Hepatocyte (in vitro differentiated cells): Measurements from ENCODE around the gene SIVA1. TPM values are rescaled to one million over a fixed set of nuclear protein-coding genes. Genes with fewer than 3 reads are reported as not detected.

ENCODE experiments used
- DNase-seq: peaks from one replicate; pipeline ENCODE4 v3.0.0-alpha.2; 2016; ENCODE audit warnings: low spot score
- H2AFZ ChIP-seq: fragments of 200-600 bp; sonication (generic); 2 replicates; pipeline ENCODE4 v1.6.0; 2016; ENCODE audit warnings: antibody characterized with exemption, mild to moderate bottlenecking
- H3K27ac ChIP-seq: fragments of 200-600 bp; sonication (generic); 2 replicates; pipeline ENCODE4 v1.5.1; 2016; ENCODE audit warnings: mild to moderate bottlenecking
- H3K27me3 ChIP-seq: fragments of 200-600 bp; sonication (generic); 2 replicates; pipeline ENCODE4 v1.6.1; 2016
- H3K36me3 ChIP-seq: fragments of 200-600 bp; sonication (generic); replicated peaks from 2 replicates; pipeline ENCODE4 v1.5.1; 2016; ENCODE audit warnings: low read depth; ENCODE audit not compliant: insufficient read depth
- H3K4me1 ChIP-seq: fragments of 200-600 bp; sonication (generic); 2 replicates; pipeline ENCODE4 v1.5.1; 2016; ENCODE audit warnings: mild to moderate bottlenecking, moderate library complexity; ENCODE audit not compliant: insufficient read depth
- H3K4me2 ChIP-seq: fragments of 200-600 bp; sonication (generic); 2 replicates; pipeline ENCODE4 v1.6.0; 2016
- H3K4me3 ChIP-seq: fragments of 200-600 bp; sonication (generic); 2 replicates; pipeline ENCODE4 v1.5.1; 2016; ENCODE audit warnings: mild to moderate bottlenecking
- H3K79me2 ChIP-seq: fragments of 200-600 bp; sonication (generic); 2 replicates; pipeline ENCODE4 v1.6.0; 2017; ENCODE audit warnings: mild to moderate bottlenecking
- H3K9me2 ChIP-seq: fragments of 200-600 bp; sonication (generic); replicated peaks from 2 replicates; pipeline ENCODE4 v1.6.0; 2017; ENCODE audit warnings: mild to moderate bottlenecking; ENCODE audit not compliant: insufficient read depth
- H3K9me3 ChIP-seq: fragments of 200-600 bp; sonication (generic); 2 replicates; pipeline ENCODE4 v1.5.1; 2016; ENCODE audit warnings: low read depth, mild to moderate bottlenecking
- H4K20me1 ChIP-seq: fragments of 200-600 bp; sonication (generic); 2 replicates; pipeline ENCODE4 v1.6.0; 2016; ENCODE audit warnings: mild to moderate bottlenecking; ENCODE audit not compliant: insufficient read depth, poor library complexity, severe bottlenecking
- CTCF ChIP-seq: fragments of 200-600 bp; sonication (generic); IDR thresholded peaks from 2 replicates; pipeline ENCODE4 v1.5.1; 2016; ENCODE audit warnings: antibody characterized with exemption, mild to moderate bottlenecking; ENCODE audit not compliant: poor library complexity
- EZH2 ChIP-seq: fragments of 200-600 bp; sonication (generic); IDR thresholded peaks from 2 replicates; pipeline ENCODE4 v1.6.1; 2016; ENCODE audit warnings: antibody characterized with exemption, mild to moderate bottlenecking, borderline replicate concordance
- EZH2phosphoT487 ChIP-seq: fragments of 200-600 bp; sonication (generic); IDR thresholded peaks from one replicate; pipeline ENCODE4 v1.6.1; 2018; ENCODE audit warnings: antibody characterized with exemption, mild to moderate bottlenecking, low read depth, moderate library complexity; ENCODE audit not compliant: unreplicated experiment, severe bottlenecking
- WGBS: methylation state at CpG from one replicate; pipeline ENCODE4 v1.1.6; 2016; ENCODE audit warnings: low lambda C conversion rate; ENCODE audit errors: missing lambda C conversion rate; 5-methylcytosine and 5-hydroxymethylcytosine counted together
- polyA plus RNA-seq: library from polyadenylated mRNA; unstranded; fragments of >200 nt; fragmentation: Nextera tagmentation; extraction: Ambion mirVana; gene quantifications from 2 replicates; pipeline ENCODE4 v1.2.1, GENCODE V29; 2016
- total RNA-seq: library from RNA; depleted of rRNA; stranded (reverse); fragments of >200 nt; gene quantifications from 2 replicates; pipeline ENCODE4 v1.2.3, GENCODE V29; 2014

Gene SIVA1
- total and polyA plus RNA-seq, 2 experiments from 2014 or later: 149 to 163 TPM

- H3K27me3 ChIP-seq: no peaks in the 10 kb centered on the region
- no peaks in the 10 kb centered on the region for H3K79me2 ChIP-seq
- no peaks in the 10 kb centered on the region for H3K9me3 ChIP-seq
- no peaks in the 10 kb centered on the region for H3K9me2 ChIP-seq
- no peaks in the 10 kb centered on the region for H4K20me1 ChIP-seq
- no peak overlapping the region for H3K4me2 ChIP-seq
- no peaks in the 10 kb centered on the region for H3K36me3 ChIP-seq
- H2AFZ ChIP-seq: no peak overlapping the region
- peaks cover 1% of the 10 kb centered on the region for H3K4me1 ChIP-seq
- no peak overlapping the region for H3K4me3 ChIP-seq
- no peak for DNase-seq
- no peak overlapping the region for H3K27ac ChIP-seq
- WGBS: 92% methylated on average over 33 of the region's 46 CpGs
- TF ChIP-seq EZH2 (no peak), EZH2phosphoT487 (no peak), CTCF (no peak)
These were observed 20.8 kb downstream of the SIVA1 start for GRCh38 chr14:104773505-104774452.

- 86% methylated on average over 11 of the region's 20 CpGs for WGBS
- Histone ChIP-seq H3K9me3 (no peaks in the 10 kb centered on the region), H3K4me1 (no peaks in the 10 kb centered on the region), H3K36me3 (no peaks in the 10 kb centered on the region), H3K79me2 (no peaks in the 10 kb centered on the region), H3K27me3 (no peaks in the 10 kb centered on the region), H4K20me1 (no peaks in the 10 kb centered on the region), H2AFZ (no peak overlapping the region), H3K9me2 (no peaks in the 10 kb centered on the region), H3K4me3 (no peak overlapping the region), H3K27ac (no peak overlapping the region), H3K4me2 (no peak overlapping the region)
- TF ChIP-seq EZH2phosphoT487: no peak
- TF ChIP-seq EZH2: no peak
- TF ChIP-seq CTCF: no peak
- DNase-seq: no peak
These were observed 21.6 kb downstream of the SIVA1 start for GRCh38 chr14:104774453-104775072.

- Histone ChIP-seq H3K9me3 (no peaks in the 10 kb centered on the region), H3K4me3 (no peak overlapping the region), H2AFZ (no peak overlapping the region), H3K79me2 (no peaks in the 10 kb centered on the region), H3K36me3 (no peaks in the 10 kb centered on the region), H3K27me3 (no peaks in the 10 kb centered on the region), H3K9me2 (no peaks in the 10 kb centered on the region), H3K4me2 (no peak overlapping the region), H4K20me1 (no peaks in the 10 kb centered on the region), H3K27ac (no peak overlapping the region), H3K4me1 (no peaks in the 10 kb centered on the region)
- no peak for TF ChIP-seq EZH2
- no peak for TF ChIP-seq EZH2phosphoT487
- TF ChIP-seq CTCF: no peak
- no peak for DNase-seq
- WGBS: 97% methylated on average over 13 of the region's 13 CpGs
These were observed 22.1 kb downstream of the SIVA1 start for GRCh38 chr14:104775073-104775489.
